MG63 (cell line): ENCODE measurements around the gene BAZ2B. TPM values are rescaled to one million over a fixed set of nuclear protein-coding genes. Genes with fewer than 3 reads are reported as not detected.
"Not testable (repeated sequence)": the region's sequence is repeated elsewhere in the genome, so short reads cannot be mapped to it uniquely, and the experiment has no call there.

ENCODE experiments used
- DNase-seq: peaks from one replicate; pipeline ENCODE4 v3.0.0-alpha.2; 2020
- H3K27me3 ChIP-seq: fragments of 250-450 bp; sonication (Bioruptor Pico); 2 replicates; pipeline ENCODE4 v1.5.1; 2020; ENCODE audit warnings: mild to moderate bottlenecking, moderate library complexity
- H3K36me3 ChIP-seq: fragments of 250-450 bp; sonication (Bioruptor Pico); 2 replicates; pipeline ENCODE4 v1.5.1; 2020; ENCODE audit warnings: mild to moderate bottlenecking, moderate library complexity
- H3K4me3 ChIP-seq: fragments of 250-450 bp; sonication (Bioruptor Pico); 2 replicates; pipeline ENCODE4 v1.5.1; 2020; ENCODE audit warnings: mild to moderate bottlenecking, moderate library complexity
- H3K9me3 ChIP-seq: fragments of 250-450 bp; sonication (Bioruptor Pico); 2 replicates; pipeline ENCODE4 v1.5.1; 2020; ENCODE audit warnings: mild to moderate bottlenecking, moderate library complexity
- total RNA-seq: library from RNA; depleted of rRNA; stranded (reverse); fragments of >200 nt; shearing (Covaris generic); gene quantifications from 2 replicates; pipeline ENCODE4 v1.2.3, GENCODE V29; 2014; ENCODE audit warnings: low replicate concordance

The BAZ2B gene
- total RNA-seq, 1 experiment from 2014 or later, result 2.1 TPM

DNA sequence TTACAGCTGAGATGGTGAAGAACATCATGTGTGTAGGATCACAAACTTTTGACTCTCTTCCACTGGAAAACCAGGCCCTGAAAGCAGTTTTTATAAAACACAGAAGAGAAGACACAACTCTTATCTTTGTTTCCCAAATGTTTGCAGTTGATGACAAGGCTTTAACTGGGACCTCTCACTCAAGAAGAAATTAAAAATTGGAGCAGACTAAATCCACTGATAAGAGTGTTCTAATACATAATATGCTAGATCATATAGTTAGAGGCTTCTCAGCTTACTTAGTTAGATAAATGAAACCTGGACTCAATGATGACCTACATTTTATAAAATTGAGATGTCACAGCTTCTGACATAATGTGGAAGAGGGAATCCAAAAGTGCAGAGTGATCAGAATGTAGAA is 171.6 kb downstream of the BAZ2B start:
- H3K4me3 ChIP-seq, result no peak overlapping the region
- H3K36me3 ChIP-seq, result 0 out of 2 replicates have a peak, but pooled peaks cover 2% of the 10 kb centered on the region
- no peak for DNase-seq
- H3K27me3 ChIP-seq, result no peaks in the 10 kb centered on the region; the same call in 1 of the 2 replicates
- H3K9me3 ChIP-seq, result no peaks in the 10 kb centered on the region

- H3K4me3 ChIP-seq, result no peak overlapping the region
- H3K27me3 ChIP-seq, result no peaks in the 10 kb centered on the region; the same call in 1 of the 2 replicates
- DNase-seq, result no peak
- H3K9me3 ChIP-seq, result no peaks in the 10 kb centered on the region
- 0 out of 2 replicates have a peak, but pooled peaks cover 2% of the 10 kb centered on the region for H3K36me3 ChIP-seq
Observed at GRCh38 chr2:159442159-159442852, 174.0 kb downstream of the BAZ2B start.

GRCh38 chr2:159441182-159441581 is 175.2 kb downstream of the BAZ2B start:
- Histone ChIP-seq H3K4me3 (no peak overlapping the region), H3K27me3 (no peaks in the 10 kb centered on the region), H3K36me3 (0 out of 2 replicates have a peak, but pooled peaks cover 2% of the 10 kb centered on the region), H3K9me3 (no peaks in the 10 kb centered on the region)
- DNase-seq, result no peak

DNA sequence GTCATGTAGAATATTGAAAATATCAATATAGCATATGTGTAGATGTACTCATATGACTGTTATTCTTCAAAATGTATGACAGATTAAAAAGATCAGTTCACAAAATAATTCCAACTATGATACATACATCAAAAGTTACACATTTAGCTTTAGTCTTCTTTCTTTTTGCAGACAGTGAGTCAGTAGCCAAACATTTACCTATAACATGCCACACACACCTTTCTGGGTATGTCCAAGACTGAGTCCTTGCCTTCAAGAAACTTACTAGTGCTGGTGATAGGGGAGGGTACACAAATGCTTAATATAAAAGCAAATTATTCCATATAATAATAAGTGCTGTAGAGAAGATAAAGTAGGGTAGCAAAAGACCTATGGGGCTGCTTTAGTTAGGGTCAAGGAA is 176.9 kb downstream of the BAZ2B start:
- no peak for DNase-seq
- Histone ChIP-seq H3K9me3 (no peaks in the 10 kb centered on the region), H3K27me3 (no peaks in the 10 kb centered on the region), H3K36me3 (0 out of 2 replicates have a peak, but pooled peaks cover under 1% of the 10 kb centered on the region), H3K4me3 (no peak overlapping the region)

GRCh38 chr2:159438720-159439353 is 177.5 kb downstream of the BAZ2B start:
- Histone ChIP-seq H3K9me3 (no peaks in the 10 kb centered on the region), H3K36me3 (no peaks in the 10 kb centered on the region), H3K4me3 (no peak overlapping the region), H3K27me3 (no peaks in the 10 kb centered on the region)
- no peak for DNase-seq

DNA sequence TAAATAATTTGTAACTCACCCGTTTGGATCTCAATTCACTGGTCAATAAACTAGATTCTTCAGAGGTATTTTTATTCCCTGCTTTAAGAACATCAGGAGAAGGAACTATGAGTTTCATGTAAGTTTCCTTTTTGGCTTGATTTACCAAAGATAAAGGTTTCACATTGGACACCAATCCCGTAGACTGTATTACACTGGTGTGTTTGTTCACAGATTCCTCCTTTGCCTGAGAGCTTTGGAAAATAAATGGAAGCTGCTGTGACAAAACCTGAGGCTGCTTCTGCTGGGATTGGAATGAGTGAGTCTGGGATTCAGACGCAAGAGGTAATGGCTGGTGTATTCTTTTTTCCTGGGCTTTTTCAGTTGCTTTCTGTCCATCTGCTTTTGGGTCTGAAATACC is 178.1 kb downstream of the BAZ2B start:
- Histone ChIP-seq H3K27me3 (no peaks in the 10 kb centered on the region), H3K36me3 (no peaks in the 10 kb centered on the region), H3K9me3 (no peaks in the 10 kb centered on the region), H3K4me3 (no peak overlapping the region)
- no peak for DNase-seq

GRCh38 chr2:159432610-159433009 is 183.7 kb downstream of the BAZ2B start:
- no peak overlapping the region for H3K4me3 ChIP-seq
- no peaks in the 10 kb centered on the region for H3K27me3 ChIP-seq
- H3K36me3 ChIP-seq, result no peaks in the 10 kb centered on the region
- H3K9me3 ChIP-seq, result no peaks in the 10 kb centered on the region
- no peak for DNase-seq

- DNase-seq, result no peak
- no peaks in the 10 kb centered on the region for H3K9me3 ChIP-seq
- H3K36me3 ChIP-seq, result no peaks in the 10 kb centered on the region
- H3K4me3 ChIP-seq, result no peak overlapping the region
- H3K27me3 ChIP-seq, result no peaks in the 10 kb centered on the region
Observed at GRCh38 chr2:159427048-159427447, 189.3 kb downstream of the BAZ2B start.

DNA sequence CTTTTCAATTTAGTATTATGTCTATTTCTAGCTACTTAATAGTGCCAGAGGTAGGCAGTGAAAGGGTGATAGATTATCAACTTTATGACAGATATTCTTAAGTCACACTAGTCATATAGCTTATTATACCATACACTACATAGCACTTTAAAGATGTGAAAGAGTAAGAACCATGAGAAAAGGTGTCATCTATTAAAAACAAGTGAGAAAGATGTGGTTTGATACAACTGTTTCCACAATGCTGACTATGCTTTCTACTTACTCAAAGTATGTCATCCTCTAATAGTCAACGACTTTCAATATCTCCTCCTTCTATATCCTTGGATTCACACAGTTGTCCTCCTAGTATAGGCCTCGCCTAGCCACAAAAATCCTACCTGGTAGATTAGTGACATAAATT is 196.9 kb downstream of the BAZ2B start:
- Histone ChIP-seq H3K4me3 (no peak overlapping the region), H3K36me3 (no peaks in the 10 kb centered on the region), H3K27me3 (no peaks in the 10 kb centered on the region), H3K9me3 (no peaks in the 10 kb centered on the region)
- DNase-seq, result no peak

DNA sequence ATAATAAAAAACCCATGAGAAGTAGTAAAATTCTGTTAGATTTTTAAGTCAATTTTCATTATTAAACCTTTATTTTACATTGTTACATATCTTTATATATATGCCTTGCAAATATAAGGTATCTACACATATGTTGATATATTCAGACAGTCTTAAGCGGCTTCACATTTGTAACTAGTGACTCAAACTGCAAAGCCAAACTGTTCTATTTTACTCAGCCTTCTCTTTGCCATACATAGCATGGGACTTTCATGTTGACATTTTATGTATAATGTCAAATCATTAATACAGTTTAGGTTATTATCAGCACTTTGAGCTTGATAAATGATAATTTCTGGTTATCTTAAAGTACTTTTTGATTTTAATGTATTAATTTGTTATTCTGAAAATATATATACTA is 204.9 kb downstream of the BAZ2B start:
- Histone ChIP-seq H3K9me3 (no peaks in the 10 kb centered on the region), H3K36me3 (no peaks in the 10 kb centered on the region), H3K4me3 (no peak overlapping the region), H3K27me3 (no peaks in the 10 kb centered on the region)
- no peak for DNase-seq

- Histone ChIP-seq H3K36me3 (no peaks in the 10 kb centered on the region), H3K27me3 (no peaks in the 10 kb centered on the region), H3K4me3 (no peak overlapping the region), H3K9me3 (no peaks in the 10 kb centered on the region)
- DNase-seq, result no peak
Observed at GRCh38 chr2:159410276-159410675, 206.1 kb downstream of the BAZ2B start.

DNA sequence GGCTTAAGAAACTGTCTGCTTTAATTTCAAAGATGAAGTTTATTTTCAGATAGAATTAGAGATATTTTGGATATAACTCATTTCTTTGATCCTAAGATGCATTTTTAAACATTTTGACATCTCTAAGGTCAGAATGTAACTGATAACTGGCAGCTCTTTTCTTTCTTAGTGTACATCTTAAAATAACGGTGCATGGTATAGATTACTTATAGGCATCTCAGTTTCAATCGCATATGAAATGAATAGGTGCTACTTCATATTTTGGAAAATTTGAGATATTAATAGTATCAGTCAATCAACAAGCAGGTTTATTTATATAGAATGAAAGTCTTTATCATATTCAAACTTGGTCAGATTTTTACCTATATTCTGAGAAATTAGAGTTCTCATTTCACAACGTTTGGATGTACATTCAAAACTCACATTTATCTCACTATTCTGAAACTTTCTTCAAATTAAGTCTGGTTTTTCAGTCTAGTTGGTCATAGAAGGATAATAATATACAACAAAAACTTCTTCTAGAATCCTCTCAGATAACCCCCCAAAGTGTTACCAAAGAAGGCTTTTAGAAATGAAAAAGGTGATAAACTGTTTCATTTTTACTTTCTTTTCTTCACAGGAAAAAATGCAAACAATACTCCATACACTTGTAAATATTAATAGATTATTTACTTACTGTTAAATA is 207.1 kb downstream of the BAZ2B start:
- no peak for DNase-seq
- H3K36me3 ChIP-seq, result no peaks in the 10 kb centered on the region; the same call in 1 of the 2 replicates
- no peaks in the 10 kb centered on the region for H3K27me3 ChIP-seq
- no peaks in the 10 kb centered on the region for H3K9me3 ChIP-seq
- H3K4me3 ChIP-seq, result no peak overlapping the region

GRCh38 chr2:159402790-159403189 is 213.6 kb downstream of the BAZ2B start:
- Histone ChIP-seq H3K9me3 (no peaks in the 10 kb centered on the region), H3K36me3 (no peaks in the 10 kb centered on the region; the same call in 1 of the 2 replicates), H3K27me3 (no peaks in the 10 kb centered on the region), H3K4me3 (no peak overlapping the region)
- no peak for DNase-seq

GRCh38 chr2:159402160-159402559 is 214.2 kb downstream of the BAZ2B start:
- H3K36me3 ChIP-seq, H3K9me3 ChIP-seq, DNase-seq, H3K4me3 ChIP-seq, H3K27me3 ChIP-seq: not testable (repeated sequence)

GRCh38 chr2:159399716-159400415 is 216.5 kb downstream of the BAZ2B start:
- Histone ChIP-seq H3K9me3 (no peaks in the 10 kb centered on the region), H3K36me3 (no peaks in the 10 kb centered on the region; the same call in 1 of the 2 replicates), H3K27me3 (no peaks in the 10 kb centered on the region), H3K4me3 (no peak overlapping the region)
- no peak for DNase-seq

- Histone ChIP-seq H3K36me3 (no peaks in the 10 kb centered on the region; the same call in 1 of the 2 replicates), H3K27me3 (no peaks in the 10 kb centered on the region), H3K9me3 (no peaks in the 10 kb centered on the region), H3K4me3 (no peak overlapping the region)
- DNase-seq, result no peak
Observed at GRCh38 chr2:159396799-159397198, 219.5 kb downstream of the BAZ2B start.

- Histone ChIP-seq H3K9me3 (no peaks in the 10 kb centered on the region), H3K4me3 (no peak overlapping the region), H3K36me3 (no peaks in the 10 kb centered on the region), H3K27me3 (no peaks in the 10 kb centered on the region)
- no peak for DNase-seq
Observed at GRCh38 chr2:159382447-159383028, 233.8 kb downstream of the BAZ2B start.
